22Rv1 (cell line): ENCODE measurements around the gene ARFGAP2.

Experiments
- H3K27ac ChIP-seq: fragments of 450-650 bp; 2 replicates; pipeline ENCODE4 v1.5.1; 2017
- CTCF ChIP-seq: fragments of 450-650 bp; IDR thresholded peaks from 2 replicates; pipeline ENCODE4 v1.5.1; 2017; ENCODE audit warnings: mild to moderate bottlenecking
- ZFX ChIP-seq: fragments of 450-650 bp; IDR thresholded peaks from 2 replicates; pipeline ENCODE4 v1.6.1; 2017; ENCODE audit warnings: antibody characterized with exemption, borderline replicate concordance

ARFGAP2 gene

GRCh38 chr11:47143322-47143721 lies 33.4 kb downstream of the ARFGAP2 start:
- peak overlapping the region; percentile 55 for H3K27ac ChIP-seq
- TF ChIP-seq CTCF (no peak), ZFX (no peak)

GRCh38 chr11:47139878-47140277 lies 36.8 kb downstream of the ARFGAP2 start:
- TF ChIP-seq ZFX: no peak
- no peak for TF ChIP-seq CTCF
- H3K27ac ChIP-seq: no peak overlapping the region

- TF ChIP-seq CTCF: no peak
- H3K27ac ChIP-seq: no peak overlapping the region
Measured at GRCh38 chr11:47137476-47137875, 39.2 kb downstream of the ARFGAP2 start.

GRCh38 chr11:47136921-47137320 lies 39.8 kb downstream of the ARFGAP2 start:
- TF ChIP-seq CTCF (no peak), ZFX (no peak)
- H3K27ac ChIP-seq: no peak overlapping the region

GRCh38 chr11:47136327-47136726 lies 40.4 kb downstream of the ARFGAP2 start:
- no peak for TF ChIP-seq CTCF
- no peak for TF ChIP-seq ZFX
- H3K27ac ChIP-seq: no peak overlapping the region

GRCh38 chr11:47132981-47133380 lies 43.7 kb downstream of the ARFGAP2 start:
- TF ChIP-seq ZFX (no peak), CTCF (no peak)
- H3K27ac ChIP-seq: no peak overlapping the region

GRCh38 chr11:47132490-47132889 lies 44.2 kb downstream of the ARFGAP2 start:
- no peak overlapping the region for H3K27ac ChIP-seq
- TF ChIP-seq ZFX (no peak), CTCF (no peak)
